ENCODE measurements around the gene TEPSIN.
"Not testable (repeated sequence)": the region's sequence is repeated elsewhere in the genome, so short reads cannot be mapped to it uniquely, and the experiment has no call there.

TEPSIN gene

DNA sequence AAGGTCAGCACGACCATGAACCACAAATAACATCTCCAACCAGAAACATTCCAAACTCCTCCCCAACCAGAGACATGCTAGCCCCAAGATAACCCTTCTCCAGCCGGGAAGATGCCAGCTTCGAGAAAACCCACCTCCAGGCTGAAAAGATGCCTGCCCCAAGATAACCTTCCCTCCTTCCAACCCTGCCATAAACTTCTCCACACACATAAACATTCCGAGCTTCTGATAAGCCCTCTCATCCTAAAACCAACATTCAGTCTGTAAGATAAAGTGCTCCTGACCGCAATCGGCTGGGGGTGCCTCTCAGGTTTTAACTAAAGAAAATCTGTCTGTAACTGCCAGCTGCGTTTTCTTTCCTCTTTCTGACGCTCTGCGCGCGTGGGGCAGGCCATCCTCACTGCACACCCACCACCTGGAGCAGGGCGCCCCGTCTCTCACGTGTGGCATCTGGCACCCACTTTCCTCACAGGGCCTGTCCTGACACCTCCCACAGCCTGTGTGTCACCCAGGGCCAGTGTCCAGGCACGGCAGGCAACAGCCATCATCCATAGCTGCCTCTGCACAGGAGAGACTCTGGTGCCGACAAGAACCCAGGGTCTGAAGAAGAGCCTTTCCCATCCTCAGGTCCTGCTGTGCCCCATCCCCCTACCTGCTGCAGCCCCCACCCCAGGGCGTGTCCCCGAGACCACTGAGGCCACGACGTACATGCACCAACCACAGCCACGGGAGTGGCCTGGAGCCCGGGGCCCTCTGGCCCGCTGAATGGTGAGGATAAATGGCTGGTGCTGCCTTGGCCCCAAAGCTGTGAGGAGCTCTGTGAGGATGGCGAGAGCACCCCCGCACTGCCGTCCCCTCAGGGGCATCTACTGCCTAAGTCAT, 3.7 kb downstream of the TEPSIN start:
- DNase-seq: no peak

- DNase-seq: no peak
Measured at GRCh38 chr17:81234506-81234855, 4.4 kb downstream of the TEPSIN start.

DNA sequence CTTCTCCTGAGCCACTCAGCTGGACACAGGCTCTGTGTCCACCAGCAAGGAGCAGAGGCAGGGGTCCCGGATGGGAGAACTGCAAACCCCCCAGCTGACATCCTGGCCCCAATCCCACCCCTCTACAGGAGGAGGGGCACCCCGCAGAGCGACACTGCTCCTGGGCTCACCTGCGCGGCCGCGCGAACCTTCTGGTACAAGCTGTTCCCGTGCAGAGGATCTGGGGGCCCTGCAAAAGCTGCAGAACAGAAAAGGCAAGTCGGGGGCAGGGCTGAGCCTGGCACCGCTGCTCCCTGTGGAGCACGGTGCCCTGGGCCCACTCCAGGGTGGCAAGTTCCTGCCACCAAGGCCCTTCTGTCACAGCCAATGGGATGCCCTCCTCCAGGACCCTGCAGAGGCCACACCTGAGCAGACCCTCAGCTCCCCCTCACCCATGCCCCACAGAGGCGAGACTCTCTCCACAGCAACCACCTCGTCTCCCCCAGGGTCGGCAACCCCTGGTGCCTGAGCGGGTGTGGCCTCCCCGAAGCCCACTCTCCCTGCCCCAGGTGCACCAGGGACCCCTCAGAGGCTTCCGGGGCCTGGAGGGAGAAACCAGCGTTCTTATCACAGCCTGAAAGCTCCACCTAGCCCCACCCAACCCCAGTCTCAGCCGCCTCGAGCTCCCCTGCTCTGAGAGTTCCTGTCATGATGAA, 4.9 kb downstream of the TEPSIN start:
- DNase-seq: no peak

GRCh38 chr17:81233316-81233715, 5.5 kb downstream of the TEPSIN start:
- no peak for DNase-seq

GRCh38 chr17:81232616-81233241, 6.1 kb downstream of the TEPSIN start:
- DNase-seq: no peak

DNA sequence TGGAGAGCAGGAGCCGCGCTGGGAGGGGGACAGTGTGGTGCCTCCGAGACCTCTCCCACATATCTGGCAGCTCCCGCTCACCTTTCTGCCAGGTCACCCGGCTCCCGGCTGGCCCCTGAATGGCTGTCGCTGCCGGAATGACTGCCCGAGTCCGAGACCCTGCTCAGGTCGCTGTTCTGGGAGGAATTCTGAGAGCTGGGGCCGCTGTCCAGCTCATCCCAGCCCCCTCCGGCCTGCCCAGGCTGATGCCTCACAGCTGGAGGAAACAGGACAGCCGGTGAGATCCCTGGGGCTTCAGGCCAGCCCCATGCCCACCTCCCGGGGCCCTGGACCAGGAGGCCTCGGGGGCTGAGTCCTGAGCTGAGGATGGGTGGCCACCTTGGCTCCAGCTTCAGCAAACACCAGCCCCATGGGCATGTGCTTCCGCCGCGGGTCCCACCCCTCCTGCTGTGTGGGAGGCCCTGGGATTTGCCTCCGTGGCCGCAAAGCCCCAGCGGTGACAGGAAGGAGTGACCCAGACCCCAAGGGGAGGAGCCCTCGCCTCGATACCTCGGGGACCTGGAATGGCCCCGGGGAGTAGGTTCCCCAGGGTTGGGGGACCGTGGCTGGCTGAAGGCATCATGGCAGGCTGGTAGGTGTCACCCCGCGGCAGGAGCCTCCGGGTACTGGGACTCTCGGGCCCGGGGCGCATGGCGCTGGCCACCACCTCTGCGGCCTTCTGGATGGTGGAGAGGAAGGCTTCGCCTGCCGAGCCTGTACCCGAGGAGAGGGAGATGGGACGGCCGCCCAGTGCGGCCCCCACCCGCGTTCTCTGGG, 6.9 kb downstream of the TEPSIN start:
- DNase-seq: no peak

- no peak for DNase-seq
Measured at GRCh38 chr17:81231121-81231645, 7.7 kb downstream of the TEPSIN start.

- no peak for DNase-seq
Measured at GRCh38 chr17:81230043-81230820, 8.6 kb downstream of the TEPSIN start.

- DNase-seq: no peak
Measured at GRCh38 chr17:81229666-81229920, 9.3 kb downstream of the TEPSIN start.

DNA sequence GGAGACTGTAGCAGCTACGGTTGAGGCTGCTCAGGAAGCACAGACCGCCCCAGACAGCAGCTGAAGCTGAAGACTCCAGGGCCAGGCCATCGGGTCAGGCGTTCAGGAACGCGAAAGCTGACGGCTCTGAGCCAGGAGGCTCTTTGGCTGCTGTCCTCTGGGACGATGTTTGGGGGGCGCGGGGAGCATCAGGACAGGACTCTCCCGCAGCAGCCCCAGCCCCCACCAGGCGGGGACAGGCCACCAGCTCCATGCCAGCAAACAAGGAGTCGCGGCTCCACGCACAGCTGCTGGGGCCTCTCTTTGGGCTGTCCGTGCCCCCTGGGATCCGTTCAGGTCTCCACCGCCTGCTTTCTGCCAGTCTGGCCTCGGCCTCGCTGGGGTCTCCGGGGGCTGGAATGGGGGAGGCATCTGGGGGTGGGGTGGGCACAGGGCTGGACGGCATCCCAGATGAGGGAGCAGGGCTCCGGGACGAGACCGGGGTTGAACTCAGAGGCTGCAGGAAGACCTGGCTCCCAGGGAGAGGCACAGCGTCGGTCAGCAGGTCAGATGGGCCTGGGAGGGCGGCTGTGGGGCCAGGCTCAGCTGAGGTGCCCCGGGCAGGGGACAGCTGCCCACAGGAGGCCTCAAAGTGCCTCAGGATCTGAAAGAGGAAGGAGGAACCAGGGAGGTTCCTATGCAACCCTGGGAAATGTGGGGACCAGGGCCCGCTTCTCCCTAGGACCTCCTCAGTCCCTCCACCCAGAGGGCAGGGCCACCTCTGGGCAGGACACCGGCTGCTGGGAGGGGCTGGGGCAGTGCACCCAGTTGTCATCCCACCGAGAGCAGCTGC, 9.8 kb downstream of the TEPSIN start:
- no peak for DNase-seq

DNA sequence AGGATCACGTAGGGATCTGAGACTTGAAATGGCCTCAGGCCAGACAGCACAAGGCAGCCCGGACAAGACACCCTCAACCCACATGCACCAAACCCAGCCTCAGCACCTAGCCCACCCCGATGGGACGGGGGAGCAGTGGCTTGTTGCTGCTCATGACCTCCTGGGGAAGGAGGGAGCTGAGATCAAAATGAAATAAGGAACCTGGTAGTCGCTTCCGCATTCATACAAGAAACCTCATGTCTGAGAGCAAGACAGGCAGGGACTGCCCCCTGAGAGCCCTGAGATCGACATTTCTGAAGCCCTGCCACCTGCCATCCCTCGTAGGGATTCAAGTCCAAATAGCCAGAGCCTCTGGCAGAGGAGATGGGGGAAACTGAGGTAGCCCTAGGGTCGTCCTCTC, 10.4 kb downstream of the TEPSIN start:
- DNase-seq: no peak

GRCh38 chr17:81227630-81228029, 11.2 kb downstream of the TEPSIN start:
- DNase-seq: not testable (repeated sequence)

DNA sequence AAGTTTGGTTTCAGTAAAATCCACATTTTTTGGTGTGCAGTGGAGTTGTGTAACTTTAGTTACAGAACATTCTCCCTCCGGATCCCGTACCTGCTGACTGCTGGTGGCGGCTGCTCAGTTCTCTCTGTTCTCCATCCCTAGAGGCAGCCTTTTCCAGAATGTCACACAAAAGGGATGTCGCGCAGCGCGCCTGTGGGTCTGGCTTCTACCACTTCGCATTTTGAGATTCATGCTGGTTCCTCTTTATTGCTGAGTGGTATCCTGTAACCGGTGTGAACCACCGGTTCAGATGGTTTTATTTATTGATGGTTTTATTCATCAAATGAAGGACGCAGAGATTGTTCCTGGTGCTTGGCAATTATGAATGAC, 15.1 kb downstream of the TEPSIN start:
- DNase-seq: no peak

- peak; percentile 100 for DNase-seq
Measured at GRCh38 chr17:81222906-81223761, 15.7 kb downstream of the TEPSIN start, which contains the start of gene CEP131. CEP131 (minus strand) TSS chr17:81222965; CDS start chr17:81220056, 2,909 bp downstream.

DNA sequence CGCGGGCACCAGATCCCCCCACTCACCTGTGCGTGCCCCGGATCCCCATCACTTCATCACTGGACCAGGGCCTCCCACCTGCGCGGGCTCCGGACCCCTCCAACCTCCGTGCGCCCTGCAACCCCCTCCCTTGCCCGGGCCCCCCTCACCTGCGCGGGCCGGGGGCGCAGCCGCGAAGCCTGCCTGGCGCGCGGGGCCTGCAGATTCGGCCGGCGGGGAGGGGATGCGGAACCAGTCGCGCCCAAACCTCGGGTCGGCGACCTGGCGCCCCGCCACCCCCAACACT, 16.3 kb downstream of the TEPSIN start:
- no peak for DNase-seq

- DNase-seq: no peak
Measured at GRCh38 chr17:81221842-81222619, 16.8 kb downstream of the TEPSIN start.

GRCh38 chr17:81221371-81221841, 17.4 kb downstream of the TEPSIN start:
- DNase-seq: no peak

GRCh38 chr17:81219476-81220180, 19.2 kb downstream of the TEPSIN start:
- DNase-seq: no peak

GRCh38 chr17:81218991-81219390, 19.9 kb downstream of the TEPSIN start:
- DNase-seq: no peak
